ENCODE data around the gene MYADML2.
"Not testable (repeated sequence)": the region's sequence is repeated elsewhere in the genome, so short reads cannot be mapped to it uniquely, and the experiment has no call there.

Gene MYADML2

GRCh38 chr17:81958633-81959342, 11.8 kb upstream of the MYADML2 start:
- DNase-seq, result no peak

GRCh38 chr17:81957691-81958432, 10.8 kb upstream of the MYADML2 start:
- no peak for DNase-seq

GRCh38 chr17:81956607-81957589, 9.9 kb upstream of the MYADML2 start:
- DNase-seq, result no peak

GRCh38 chr17:81955756-81956544, 8.9 kb upstream of the MYADML2 start:
- DNase-seq, result no peak

GRCh38 chr17:81955058-81955681, 8.1 kb upstream of the MYADML2 start:
- no peak for DNase-seq

GRCh38 chr17:81954131-81955057, 7.4 kb upstream of the MYADML2 start:
- DNase-seq, result no peak

GRCh38 chr17:81953443-81953842, 6.4 kb upstream of the MYADML2 start:
- not testable (repeated sequence) for DNase-seq

- DNase-seq, result no peak
Measured at GRCh38 chr17:81952792-81953228, 5.8 kb upstream of the MYADML2 start.

- no peak for DNase-seq
Measured at GRCh38 chr17:81951785-81952684, 5.0 kb upstream of the MYADML2 start.

- DNase-seq, result no peak
Measured at GRCh38 chr17:81950501-81950900, 3.5 kb upstream of the MYADML2 start.

GRCh38 chr17:81948635-81949378, 1.8 kb upstream of the MYADML2 start:
- DNase-seq, result no peak

GRCh38 chr17:81944858-81945257, 2.2 kb downstream of the MYADML2 start:
- no peak for DNase-seq

GRCh38 chr17:81942167-81942553, 4.9 kb downstream of the MYADML2 start:
- no peak for DNase-seq

GRCh38 chr17:81941484-81942166, 5.4 kb downstream of the MYADML2 start:
- no peak for DNase-seq

GRCh38 chr17:81940538-81941483, 6.2 kb downstream of the MYADML2 start:
- DNase-seq, result no peak

- DNase-seq, result no peak
Measured at GRCh38 chr17:81939881-81940385, 7.1 kb downstream of the MYADML2 start.

- no peak for DNase-seq
Measured at GRCh38 chr17:81939218-81939617, 7.8 kb downstream of the MYADML2 start.
